ENCODE results near the gene PTGES. TPM values are rescaled to one million over a fixed set of nuclear protein-coding genes. Genes with fewer than 3 reads are reported as not detected.
A peak's percentile ranks its signal among the peaks of the same experiment; 100 is the strongest.

Gene PTGES
- total RNA-seq, 1 donor from 2014 or later: not detected

- DNase-seq: no peak
- TF ChIP-seq CTCF (IDR thresholded peaks at IDR 0.05): no peak
- H3K4me1 Mint-ChIP-seq: no peaks in the 10 kb centered on the region
- H3K36me3 Mint-ChIP-seq (ENCODE audit: low read depth): no peaks in the 10 kb centered on the region
- ATAC-seq (ENCODE audit: low read depth): no peak
- intact Hi-C loops (cut with micrococcal nuclease): no loop called here
- H3K9me3 Mint-ChIP-seq: no peaks in the 10 kb centered on the region
- CTCF ChIA-PET: no interaction called here
- peaks cover 12% of the 10 kb centered on the region for H3K27me3 Mint-ChIP-seq
- no peak overlapping the region for H3K27ac Mint-ChIP-seq
- no peak overlapping the region for H3K4me3 Mint-ChIP-seq
- POLR2A ChIA-PET: no interaction called here
Measured at GRCh38 chr9:129731477-129732085, 21.3 kb downstream of the PTGES start.

GRCh38 chr9:129728744-129729143 lies 24.1 kb downstream of the PTGES start:
- POLR2A ChIA-PET: interaction anchor here (2.0 kb wide), 1 partner anchor 9 kb away, joined by 6 read pairs; no protein-coding TSS in a partner anchor
- Mint-ChIP-seq H3K27me3 (peaks cover 15% of the 10 kb centered on the region), H3K27ac (no peak overlapping the region), H3K36me3 (ENCODE audit: low read depth) (no peaks in the 10 kb centered on the region), H3K9me3 (no peaks in the 10 kb centered on the region), H3K4me1 (no peaks in the 10 kb centered on the region), H3K4me3 (no peak overlapping the region)
- ATAC-seq (ENCODE audit: low read depth) (no peak), DNase-seq (no peak)
- TF ChIP-seq CTCF (IDR thresholded peaks at IDR 0.05): no peak
- CTCF ChIA-PET: interaction anchor here (0.8 kb wide), 1 partner anchor 9 kb away, joined by 4 read pairs; no protein-coding TSS in a partner anchor
- intact Hi-C loops (cut with micrococcal nuclease): no loop called here

GRCh38 chr9:129726322-129727160 lies 26.3 kb downstream of the PTGES start:
- TF ChIP-seq CTCF (IDR thresholded peaks at IDR 0.05): no peak
- peaks cover 14% of the 10 kb centered on the region for H3K27me3 Mint-ChIP-seq
- ATAC-seq (ENCODE audit: low read depth) (peak; percentile 73), DNase-seq (peak; percentile 40)
- ChIA-PET CTCF (interaction anchor here (0.7 to 2.0 kb wide), 6 partner anchors 11 to 595 kb away, joined by 3 to 9 read pairs (median 4); no protein-coding TSS in a partner anchor), POLR2A (interaction anchor here (0.6 to 0.8 kb wide), 2 partner anchors 13 to 102 kb away, joined by 3 to 13 read pairs; no protein-coding TSS in a partner anchor)
- H3K36me3 Mint-ChIP-seq (ENCODE audit: low read depth): no peaks in the 10 kb centered on the region
- no peak overlapping the region for H3K27ac Mint-ChIP-seq
- no peaks in the 10 kb centered on the region for H3K4me1 Mint-ChIP-seq
- intact Hi-C loops (cut with micrococcal nuclease): no loop called here
- no peak overlapping the region for H3K4me3 Mint-ChIP-seq
- no peaks in the 10 kb centered on the region for H3K9me3 Mint-ChIP-seq

- H3K27me3 Mint-ChIP-seq: peaks cover 15% of the 10 kb centered on the region
- intact Hi-C loops (cut with micrococcal nuclease): no loop called here
- no peak overlapping the region for H3K27ac Mint-ChIP-seq
- ChIA-PET CTCF (interaction anchor here (1.1 to 2.0 kb wide), 5 partner anchors 12 to 551 kb away, joined by 3 to 9 read pairs (median 5); no protein-coding TSS in a partner anchor), POLR2A (no interaction called here)
- TF ChIP-seq CTCF (IDR thresholded peaks at IDR 0.05): no peak
- H3K4me1 Mint-ChIP-seq: no peaks in the 10 kb centered on the region
- DNase-seq: no peak
- H3K9me3 Mint-ChIP-seq: no peaks in the 10 kb centered on the region
- H3K4me3 Mint-ChIP-seq: no peak overlapping the region
- no peak for ATAC-seq (ENCODE audit: low read depth)
- H3K36me3 Mint-ChIP-seq (ENCODE audit: low read depth): no peaks in the 10 kb centered on the region
Measured at GRCh38 chr9:129725795-129726251, 27.0 kb downstream of the PTGES start.
